A549 (cell line): Measurements from ENCODE around the gene PTPRE. TPM values are rescaled to one million over a fixed set of nuclear protein-coding genes. Genes with fewer than 3 reads are reported as not detected.

Source experiments
- ATAC-seq, 2 experiments: fragments of 200-7000 bp in 1 of 2; fragments of >200 bp in 1 of 2; cut with Nextera tagmentation in 1 of 2; cut with Tn5 transposase in 1 of 2; 3 replicates each; pipeline versions ENCODE4 v1.8.0 to v1.9.1; 2018 to 2020; ENCODE audit warnings: mild to moderate bottlenecking in 1 of 2, moderate library complexity in 1 of 2
- CTCF ChIA-PET: fragments of 300-600 bp; sonication (Branson Sonifier 250); formaldehyde crosslinking; extraction: SDS; loops from one replicate; lab custom pipeline; 2021; ENCODE audit warnings: antibody characterized with exemption, inconsistent platforms; lab: Yijun Ruan, JAX
- POLR2A ChIA-PET: fragments of 350-600 bp; formaldehyde crosslinking; extraction: SDS; loops from one replicate; lab custom pipeline; 2021; ENCODE audit warnings: antibody characterized with exemption, inconsistent platforms; lab: Yijun Ruan, JAX
- DNase-seq, 2 experiments: peaks; one replicate each; pipeline versions ENCODE4 v3.0.0 to v3.0.0-alpha.2; 2011 to 2016; ENCODE audit warnings: low read depth in 1 of 2, low spot score in 1 of 2
- FAIRE-seq: peaks from 2 replicates; lab custom pipeline; 2011; peaks lifted over from hg19 to GRCh38; lab: Jason Lieb, UNC
- H3K27ac ChIP-seq, 2 experiments: fragments of >200 bp; sonication (Bioruptor Twin); formaldehyde crosslinking; 3 replicates each; pipeline ENCODE4 v1.5.1; 2016 to 2017
- H3K4me1 ChIP-seq: fragments of >200 bp; sonication (Bioruptor Twin); formaldehyde crosslinking; 3 replicates; pipeline ENCODE4 v1.6.1; 2016
- H3K4me2 ChIP-seq: fragments of >200 bp; sonication (Bioruptor Twin); formaldehyde crosslinking; 3 replicates; pipeline ENCODE4 v1.6.1; 2016
- H3K4me3 ChIP-seq: fragments of >200 bp; sonication (Bioruptor Twin); formaldehyde crosslinking; 3 replicates; pipeline ENCODE4 v1.5.1; 2016
- H3K9me3 ChIP-seq: fragments of >200 bp; sonication (Bioruptor Twin); formaldehyde crosslinking; 3 replicates; pipeline ENCODE4 v1.6.1; 2016
- BCL3 ChIP-seq: fragments of >200 bp; sonication (Bioruptor Twin); formaldehyde crosslinking; IDR thresholded peaks from 3 replicates; pipeline ENCODE4 v1.6.1; 2016
- BHLHE40 ChIP-seq: IDR thresholded peaks from 2 replicates; pipeline ENCODE4 v1.6.1; 2012; ENCODE audit warnings: low read depth, low read length, inconsistent platforms
- CBX8 ChIP-seq: fragments of 200-600 bp; sonication (generic); IDR thresholded peaks from 2 replicates; pipeline ENCODE4 v1.6.1; 2016
- CHD4 ChIP-seq: fragments of 200-600 bp; sonication (generic); IDR thresholded peaks from 2 replicates; pipeline ENCODE4 v1.6.1; 2016; ENCODE audit warnings: antibody characterized with exemption, mild to moderate bottlenecking, borderline replicate concordance
- CTCF ChIP-seq: fragments of >200 bp; sonication (Bioruptor Twin); formaldehyde crosslinking; IDR thresholded peaks from 3 replicates; pipeline ENCODE4 v1.5.1; 2016
- ELK1 ChIP-seq: fragments of 150-350 bp; IDR thresholded peaks from 2 replicates; pipeline ENCODE4 v1.6.1; 2014; ENCODE audit warnings: low read depth, mild to moderate bottlenecking, low read length
- FOSB ChIP-seq: fragments of 250-450 bp; sonication (Bioruptor Pico); IDR thresholded peaks from 2 replicates; pipeline ENCODE4 v1.5.0; 2020; ENCODE audit warnings: mild to moderate bottlenecking, moderate library complexity
- FOSL2 ChIP-seq, 2 experiments: fragments of 450-650 bp in 1 of 2; fragments of >200 bp in 1 of 2; sonication (Bioruptor Twin) in 1 of 2; formaldehyde crosslinking; IDR thresholded peaks; 2 replicates each; pipeline versions ENCODE4 v1.5.0 to v1.6.1; 2016 to 2020; ENCODE audit warnings: mild to moderate bottlenecking in 1 of 2, moderate library complexity in 1 of 2
- GATA3 ChIP-seq: IDR thresholded peaks from 2 replicates; pipeline ENCODE4 v1.6.1; 2012; ENCODE audit warnings: borderline replicate concordance
- HEYL ChIP-seq: fragments of 250-450 bp; sonication (Bioruptor Pico); IDR thresholded peaks from 2 replicates; pipeline ENCODE4 v1.8.0; 2021; ENCODE audit warnings: mild to moderate bottlenecking, moderate library complexity
- HOXA7 ChIP-seq: fragments of 250-450 bp; sonication (Bioruptor Pico); IDR thresholded peaks from 2 replicates; pipeline ENCODE4 v1.5.0; 2020; ENCODE audit warnings: mild to moderate bottlenecking, moderate library complexity
- KDM5A ChIP-seq: fragments of 200-600 bp; sonication (generic); IDR thresholded peaks from 2 replicates; pipeline ENCODE4 v1.6.1; 2016; ENCODE audit warnings: antibody characterized with exemption, mild to moderate bottlenecking
- MAX ChIP-seq: IDR thresholded peaks from 2 replicates; pipeline ENCODE4 v1.6.1; 2012
- NR3C1 ChIP-seq: fragments of >200 bp; sonication (Bioruptor Twin); formaldehyde crosslinking; IDR thresholded peaks from 3 replicates; pipeline ENCODE4 v1.6.1; 2017
- PHF8 ChIP-seq: fragments of 200-600 bp; sonication (generic); IDR thresholded peaks from 2 replicates; pipeline ENCODE4 v1.6.1; 2016; ENCODE audit warnings: low read depth, mild to moderate bottlenecking, antibody characterized with exemption, moderate library complexity, borderline replicate concordance
- RAD21 ChIP-seq, 2 experiments: fragments of >200 bp in 1 of 2; sonication (Bioruptor Twin) in 1 of 2; formaldehyde crosslinking in 1 of 2; IDR thresholded peaks in 1 of 2; conservative IDR thresholded peaks in 1 of 2; 2 replicates in 1 of 2; 3 replicates in 1 of 2; pipeline ENCODE4 v1.6.1; 2012 to 2018; ENCODE audit warnings: inconsistent platforms in 1 of 2
- USF2 ChIP-seq: fragments of 450-650 bp; IDR thresholded peaks from 2 replicates; pipeline ENCODE4 v1.6.1; 2014; ENCODE audit warnings: antibody characterized with exemption
- WGBS: methylation state at CpG from one replicate; pipeline ENCODE4 v1.1.6; 2017; ENCODE audit errors: missing lambda C conversion rate; 5-methylcytosine and 5-hydroxymethylcytosine counted together
- polyA plus RNA-seq, 4 experiments: library from polyadenylated mRNA; depleted of rRNA in 3 of 4; stranded (reverse); fragments of >200 nt; fragmentation: RNase III in 1 of 4; extraction: RNeasy Plus Mini Kit Qiagen cat#74134 plus additional on column Dnase treatment in 1 of 4; gene quantifications; 2 replicates in 3 of 4; 3 replicates in 1 of 4; pipeline ENCODE4 v1.2.3, GENCODE V29; 2011 to 2017

Gene PTPRE
- polyA plus RNA-seq, 2 of the 4 experiments (the other 2 are of a cell fraction), result 0.31 to 1.5 TPM

- no peak for TF ChIP-seq CHD4
- no peak overlapping the region for H3K4me2 ChIP-seq
- POLR2A ChIA-PET, result no interaction called here
- H3K27ac ChIP-seq, result no peak overlapping the region
- H3K9me3 ChIP-seq, result no peaks in the 10 kb centered on the region
- ATAC-seq (no peak), DNase-seq (no peak), FAIRE-seq (no peak)
- H3K4me3 ChIP-seq, result no peak overlapping the region
- CTCF ChIA-PET, result interaction anchor here (1.6 to 15.0 kb wide), 3 partner anchors 56 to 299 kb away, joined by 4 to 229 read pairs (median 22); partner anchors contain the start of gene PTPRE
- H3K4me1 ChIP-seq, result no peaks in the 10 kb centered on the region; the same call in 2 of the 3 replicates
- 62% methylated on average over 7 of the region's 7 CpGs for WGBS
Measured at GRCh38 chr10:128014236-128014635, 107.3 kb downstream of the PTPRE start.

- no peak overlapping the region for H3K4me2 ChIP-seq
- ATAC-seq, result no peak
- no peak for FAIRE-seq
- H3K4me1 ChIP-seq, result no peaks in the 10 kb centered on the region
- TF ChIP-seq HEYL (CRISPR knock-in tag), result no peak
- TF ChIP-seq CBX8, result no peak
- TF ChIP-seq CTCF, result no peak
- no peak for TF ChIP-seq GATA3
- no peak for TF ChIP-seq PHF8
- 62% methylated on average over 10 of the region's 12 CpGs for WGBS
- no peak overlapping the region for H3K4me3 ChIP-seq
- ChIA-PET POLR2A (no interaction called here), CTCF (interaction anchor here (0.6 to 15.0 kb wide), 4 partner anchors 8 to 595 kb away, joined by 3 to 229 read pairs (median 5); partner anchors contain the start of gene PTPRE)
- no peak overlapping the region for H3K27ac ChIP-seq
- no peaks in the 10 kb centered on the region for H3K9me3 ChIP-seq
- no peak for DNase-seq
Measured at GRCh38 chr10:128016423-128017060, 109.6 kb downstream of the PTPRE start.

GRCh38 chr10:128017822-128018221 is 110.9 kb downstream of the PTPRE start:
- H3K4me2 ChIP-seq, result no peak overlapping the region
- no peak overlapping the region for H3K27ac ChIP-seq
- no peaks in the 10 kb centered on the region for H3K4me1 ChIP-seq
- ATAC-seq (no peak), FAIRE-seq (no peak), DNase-seq (no peak)
- no peaks in the 10 kb centered on the region for H3K9me3 ChIP-seq
- 18% methylated on average over 13 of the region's 14 CpGs for WGBS
- CTCF ChIA-PET, result interaction anchor here (1.0 to 15.0 kb wide), 3 partner anchors 18 to 111 kb away, joined by 3 to 229 read pairs (median 3); partner anchors contain the start of gene PTPRE
- TF ChIP-seq RAD21 (conservative IDR thresholded peaks at IDR 0.05 in 1 of 2, IDR thresholded peaks at IDR 0.05 in 1 of 2), result no peak
- no peak for TF ChIP-seq ELK1
- no peak overlapping the region for H3K4me3 ChIP-seq
- POLR2A ChIA-PET, result no interaction called here

- Histone ChIP-seq H3K4me1 (no peaks in the 10 kb centered on the region), H3K4me2 (no peak overlapping the region), H3K27ac (no peak overlapping the region), H3K4me3 (no peak overlapping the region), H3K9me3 (no peaks in the 10 kb centered on the region)
- TF ChIP-seq CHD4 (no peak), FOSL2 (IDR thresholded peaks at IDR 0.05) (no peak), FOSL2 (CRISPR knock-in tag; IDR thresholded peaks at IDR 0.05) (no peak), ELK1 (no peak), BCL3 (no peak), KDM5A (no peak), USF2 (no peak), BHLHE40 (no peak), MAX (no peak), HOXA7 (CRISPR knock-in tag) (no peak), CTCF (no peak), NR3C1 (no peak), FOSB (CRISPR knock-in tag) (no peak), PHF8 (no peak), RAD21 (conservative IDR thresholded peaks at IDR 0.05 in 1 of 2, IDR thresholded peaks at IDR 0.05 in 1 of 2) (no peak)
- no peak for FAIRE-seq
- 46% methylated on average over 13 of the region's 13 CpGs for WGBS
- CTCF ChIA-PET, result interaction anchor here (0.5 to 15.0 kb wide), 5 partner anchors 18 to 164 kb away, joined by 3 to 229 read pairs (median 3); partner anchors contain the start of gene PTPRE
- no peak for DNase-seq
- POLR2A ChIA-PET, result no interaction called here
- no peak for ATAC-seq
Measured at GRCh38 chr10:128018236-128018635, 111.3 kb downstream of the PTPRE start.
